Right cardiac atrium (tissue), 5 donors: Measurements from ENCODE around the gene CNMD. TPM values are rescaled to one million over a fixed set of nuclear protein-coding genes. Genes with fewer than 3 reads are reported as not detected.
"Not testable (repeated sequence)": the region's sequence is repeated elsewhere in the genome, so short reads cannot be mapped to it uniquely, and the experiment has no call there.

Experiments used
- ATAC-seq, 2 donors: fragments of 200-7000 bp; cut with Tn5 transposase; one replicate each; pipeline versions ENCODE4 v1.8.0 to v1.9.1; 2020; ENCODE audit warnings: moderate library complexity in 2 of 2, mild to moderate bottlenecking in 1 of 2
- DNase-seq, 3 donors: peaks; one replicate each; pipeline ENCODE4 v3.0.0-alpha.2; 2020
- H3K27ac ChIP-seq: one replicate; pipeline ENCODE4 v1.5.1; 2013; ENCODE audit warnings: mild to moderate bottlenecking, low read length, control low read depth, moderate library complexity
- H3K27me3 ChIP-seq: one replicate; pipeline ENCODE4 v1.6.1; 2013; ENCODE audit not compliant: control insufficient read depth, insufficient read depth
- H3K4me1 ChIP-seq: one replicate; pipeline ENCODE4 v1.6.1; 2013; ENCODE audit warnings: low read length; ENCODE audit not compliant: control insufficient read depth, insufficient read depth
- H3K4me3 ChIP-seq: one replicate; pipeline ENCODE4 v1.5.1; 2013; ENCODE audit warnings: low read length, control low read depth
- H3K9me3 ChIP-seq: one replicate; pipeline ENCODE4 v1.6.1; 2013; ENCODE audit warnings: low read length; ENCODE audit not compliant: control insufficient read depth
- WGBS: extraction: QIAGEN DNeasy Blood & Tissue Kit; methylation state at CpG from one replicate; pipeline ENCODE4 v1.1.7; 2013; 5-methylcytosine and 5-hydroxymethylcytosine counted together
- intact Hi-C, 4 donors: fragments of 100-400 bp; cut with DNase I; formaldehyde crosslinking; loops; one replicate each; pipeline versions ENCODE4 v1.11.0 to v1.14.0; 2022 to 2023
- polyA plus RNA-seq: library from polyadenylated mRNA; stranded (reverse); fragments of 200-250 nt; gene quantifications from one replicate; pipeline ENCODE4 v1.2.3, GENCODE V29; 2013
- total RNA-seq, 4 donors: library from RNA; stranded (reverse); fragmentation: NEBNext Ultra II Directional; extraction: Animal tissue kit (Norgen Biotek cat#: 25700); gene quantifications; one replicate each; pipeline ENCODE4 v1.2.1, GENCODE V29; 2021
- donor health status: healthy with polysubstance abuse.
- donor health status: DM: no; HTN: yes; CAD: no.
- donor health status: DM: no; HTN: no; CAD: no.
- donor health status: DM: no; HTN: yes; CAD: no; lungs with severe emphysema.
- donor health status: DM: yes; HTN: yes; CAD: no.

CNMD gene
- total and polyA plus RNA-seq, 5 donors = 0.05 TPM; not detected in 4

GRCh38 chr13:52685806-52686205, 53.8 kb downstream of the CNMD start:
- H3K9me3 ChIP-seq, intact Hi-C loops, DNase-seq, H3K4me1 ChIP-seq, H3K4me3 ChIP-seq, H3K27me3 ChIP-seq, ATAC-seq, H3K27ac ChIP-seq: not testable (repeated sequence)
- 90% methylated on average over 9 of the region's 9 CpGs for WGBS

- H3K9me3 ChIP-seq = no peaks in the 10 kb centered on the region
- no peaks in the 10 kb centered on the region for H3K4me1 ChIP-seq
- H3K27ac ChIP-seq = no peak overlapping the region
- H3K4me3 ChIP-seq = no peak overlapping the region
- DNase-seq = no peak
- intact Hi-C loops = no loop called here
- WGBS = 93% methylated on average over 1 of the region's 1 CpG
- no peaks in the 10 kb centered on the region for H3K27me3 ChIP-seq
- ATAC-seq = no peak
Observed at GRCh38 chr13:52677823-52678222, 61.8 kb downstream of the CNMD start.

- intact Hi-C loops = no loop called here
- H3K27me3 ChIP-seq = no peaks in the 10 kb centered on the region
- DNase-seq = no peak
- no peaks in the 10 kb centered on the region for H3K9me3 ChIP-seq
- WGBS = 95% methylated on average over 1 of the region's 1 CpG
- no peak overlapping the region for H3K27ac ChIP-seq
- ATAC-seq = no peak
- H3K4me1 ChIP-seq = no peaks in the 10 kb centered on the region
- no peak overlapping the region for H3K4me3 ChIP-seq
Observed at GRCh38 chr13:52673465-52673864, 66.2 kb downstream of the CNMD start.

- Histone ChIP-seq H3K27ac (no peak overlapping the region), H3K9me3 (no peaks in the 10 kb centered on the region), H3K4me1 (no peaks in the 10 kb centered on the region), H3K4me3 (no peak overlapping the region), H3K27me3 (no peaks in the 10 kb centered on the region)
- 97% methylated on average over 8 of the region's 8 CpGs for WGBS
- no peak for DNase-seq
- no peak for ATAC-seq
- intact Hi-C loops = no loop called here
Observed at GRCh38 chr13:52670726-52671125, 68.9 kb downstream of the CNMD start.

- intact Hi-C loops = no loop called here
- H3K27me3 ChIP-seq = no peaks in the 10 kb centered on the region
- 71% methylated on average over 2 of the region's 2 CpGs for WGBS
- DNase-seq (no peak), ATAC-seq (no peak)
- no peak overlapping the region for H3K27ac ChIP-seq
- H3K4me3 ChIP-seq = no peak overlapping the region
- H3K4me1 ChIP-seq = no peaks in the 10 kb centered on the region
- no peaks in the 10 kb centered on the region for H3K9me3 ChIP-seq
Observed at GRCh38 chr13:52669677-52670076, 69.9 kb downstream of the CNMD start.

GRCh38 chr13:52665325-52665724, 74.3 kb downstream of the CNMD start:
- Histone ChIP-seq H3K4me1 (no peaks in the 10 kb centered on the region), H3K27ac (no peak overlapping the region), H3K27me3 (no peaks in the 10 kb centered on the region), H3K9me3 (no peaks in the 10 kb centered on the region), H3K4me3 (no peak overlapping the region)
- DNase-seq (no peak), ATAC-seq (no peak)
- intact Hi-C loops = no loop called here

- H3K27me3 ChIP-seq = no peaks in the 10 kb centered on the region
- H3K4me3 ChIP-seq = no peak overlapping the region
- DNase-seq = no peak
- ATAC-seq = no peak
- no peak overlapping the region for H3K27ac ChIP-seq
- WGBS = 97% methylated on average over 4 of the region's 4 CpGs
- no peaks in the 10 kb centered on the region for H3K4me1 ChIP-seq
- H3K9me3 ChIP-seq = no peaks in the 10 kb centered on the region
- intact Hi-C loops = no loop called here
Observed at GRCh38 chr13:52664272-52664671, 75.3 kb downstream of the CNMD start.

- H3K27ac ChIP-seq = no peak overlapping the region
- 90% methylated on average over 2 of the region's 2 CpGs for WGBS
- intact Hi-C loops = no loop called here
- no peaks in the 10 kb centered on the region for H3K4me1 ChIP-seq
- no peak overlapping the region for H3K4me3 ChIP-seq
- no peak for ATAC-seq
- DNase-seq = no peak
- no peaks in the 10 kb centered on the region for H3K9me3 ChIP-seq
- no peaks in the 10 kb centered on the region for H3K27me3 ChIP-seq
Observed at GRCh38 chr13:52659340-52659739, 80.3 kb downstream of the CNMD start.

Other genes starting within 250 kb of the CNMD start
- 1 to 10 TPM; 3.4 to 5.1 (median 4.7) TPM for gene HNRNPA1L2, start 97.4 kb downstream of the CNMD start, total RNA-seq
- gene HNRNPA1L2, start 97.4 kb downstream of the CNMD start, polyA plus RNA-seq = 6.3 TPM
- 10 to 100 TPM; 46.1 to 71.5 (median 56.8) TPM for gene SUGT1, start 87.0 kb downstream of the CNMD start, total RNA-seq
- 54.5 TPM for gene SUGT1, start 87.0 kb downstream of the CNMD start, polyA plus RNA-seq
- not detected for gene PCDH8, start 108.8 kb upstream of the CNMD start, total RNA-seq
- gene PCDH8, start 108.8 kb upstream of the CNMD start, polyA plus RNA-seq = not detected